Mammary epithelial cell (primary cell): ENCODE data around the gene DTX1.

Experiments
- EZH2 ChIP-seq: IDR thresholded peaks from 2 replicates; pipeline ENCODE4 v1.6.1; 2012; ENCODE audit warnings: low read length, inconsistent platforms, borderline replicate concordance
- TF ChIP-seq, protein P1 (sequence below), 2 donors: IDR thresholded peaks in 1 of 2; conservative IDR thresholded peaks in 1 of 2; 2 replicates each; pipeline ENCODE4 v1.5.1; 2011 to 2012; ENCODE audit warnings: inconsistent platforms in 2 of 2, low read length in 2 of 2, mild to moderate bottlenecking in 2 of 2, control low read depth in 1 of 2, low read depth in 1 of 2; ENCODE audit not compliant: insufficient read depth in 1 of 2; ENCODE audit errors: extremely low read depth in 1 of 2

DNA sequence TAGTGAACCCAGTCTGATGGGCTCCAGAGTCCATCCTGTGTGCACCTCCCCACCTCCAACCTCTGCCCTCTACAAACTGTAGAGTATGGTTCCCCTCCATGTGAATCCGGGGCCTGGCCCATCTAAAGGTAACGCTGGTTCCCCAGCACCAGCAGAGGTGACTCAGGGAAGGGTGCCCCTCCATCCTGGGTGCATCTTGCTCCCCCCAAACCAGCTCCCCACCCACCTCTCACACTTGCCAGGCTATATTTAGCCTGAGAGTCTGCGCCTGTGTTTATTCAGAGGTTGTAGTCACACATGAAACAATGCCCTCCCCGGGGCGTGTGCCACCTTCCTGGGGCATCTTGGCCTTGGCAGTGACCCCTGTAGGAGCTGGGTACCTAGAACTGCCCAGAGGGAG is 52.8 kb downstream of the DTX1 start:
- TF ChIP-seq, protein P1, sequence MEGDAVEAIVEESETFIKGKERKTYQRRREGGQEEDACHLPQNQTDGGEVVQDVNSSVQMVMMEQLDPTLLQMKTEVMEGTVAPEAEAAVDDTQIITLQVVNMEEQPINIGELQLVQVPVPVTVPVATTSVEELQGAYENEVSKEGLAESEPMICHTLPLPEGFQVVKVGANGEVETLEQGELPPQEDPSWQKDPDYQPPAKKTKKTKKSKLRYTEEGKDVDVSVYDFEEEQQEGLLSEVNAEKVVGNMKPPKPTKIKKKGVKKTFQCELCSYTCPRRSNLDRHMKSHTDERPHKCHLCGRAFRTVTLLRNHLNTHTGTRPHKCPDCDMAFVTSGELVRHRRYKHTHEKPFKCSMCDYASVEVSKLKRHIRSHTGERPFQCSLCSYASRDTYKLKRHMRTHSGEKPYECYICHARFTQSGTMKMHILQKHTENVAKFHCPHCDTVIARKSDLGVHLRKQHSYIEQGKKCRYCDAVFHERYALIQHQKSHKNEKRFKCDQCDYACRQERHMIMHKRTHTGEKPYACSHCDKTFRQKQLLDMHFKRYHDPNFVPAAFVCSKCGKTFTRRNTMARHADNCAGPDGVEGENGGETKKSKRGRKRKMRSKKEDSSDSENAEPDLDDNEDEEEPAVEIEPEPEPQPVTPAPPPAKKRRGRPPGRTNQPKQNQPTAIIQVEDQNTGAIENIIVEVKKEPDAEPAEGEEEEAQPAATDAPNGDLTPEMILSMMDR (conservative IDR thresholded peaks at IDR 0.05 in 1 of 2, IDR thresholded peaks at IDR 0.05 in 1 of 2; ENCODE audit: extremely low read depth in 1 of 2, insufficient read depth in 1 of 2, low read depth in 1 of 2, low read length in 2 of 2), result no peak
- TF ChIP-seq EZH2, result no peak
